HUDEP-2 (cell line): ENCODE results near the gene ADTRP.
A peak's percentile ranks its signal among the peaks of the same experiment; 100 is the strongest.

ENCODE experiments used
- DNase-seq, 76 experiments: peaks; one replicate each; lab custom pipeline; 2025; ENCODE audit not compliant: unreplicated experiment in 76 of 76; lab: John Stamatoyannopoulos, UW

ADTRP gene

GRCh38 chr6:11778648-11779328 is at the start of gene ADTRP:
Gene ADTRP (minus strand): TSS chr6:11778803. CDS start chr6:11778759, 44 bp downstream.
- no peak for DNase-seq

DNA sequence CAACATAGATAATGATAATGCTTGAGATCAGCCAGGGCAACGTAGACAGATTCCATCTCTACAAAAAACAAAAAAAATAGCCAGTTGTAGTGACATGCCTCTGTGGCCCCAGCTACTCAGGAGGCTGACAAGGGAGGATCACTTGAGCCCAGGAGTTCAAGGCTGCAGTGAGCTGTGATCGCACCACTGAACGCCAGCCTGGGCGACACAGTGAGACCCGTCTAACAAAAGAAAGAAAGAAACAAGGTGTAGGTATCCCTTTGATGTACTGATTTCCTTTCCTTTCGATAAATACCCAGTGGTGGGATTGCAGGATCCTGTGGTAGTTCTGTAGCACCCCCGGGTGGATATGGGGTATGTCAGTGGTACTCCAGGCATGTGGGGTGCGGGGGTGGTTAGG is 48.2 kb upstream of the ADTRP start:
- DNase-seq: no peak

DNA sequence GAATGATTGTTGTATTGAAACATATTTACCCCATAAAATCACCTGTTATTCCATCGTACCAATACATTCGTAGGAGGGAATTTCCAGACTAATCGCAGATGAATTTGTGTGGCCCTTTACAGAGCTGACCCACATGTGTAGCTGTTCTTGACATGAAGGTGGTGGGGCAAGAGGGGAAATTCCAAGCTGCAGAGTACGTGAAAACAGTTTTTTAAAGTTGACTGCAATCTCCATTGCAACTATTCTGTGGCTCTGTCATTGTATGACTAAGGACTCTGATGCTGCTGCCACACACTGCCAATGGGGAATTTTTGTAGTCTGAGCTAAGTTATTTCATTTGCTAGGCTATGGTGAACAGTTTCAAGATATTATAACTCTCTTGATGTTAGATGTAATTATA is 46.4 kb upstream of the ADTRP start:
- DNase-seq: no peak

- DNase-seq: peak in 1 of 76 experiments; percentile 12
Observed at GRCh38 chr6:11822346-11822745, 43.7 kb upstream of the ADTRP start.

- no peak for DNase-seq
Observed at GRCh38 chr6:11821781-11822180, 43.2 kb upstream of the ADTRP start.

- DNase-seq: no peak
Observed at GRCh38 chr6:11820821-11821220, 42.2 kb upstream of the ADTRP start.

- DNase-seq: no peak
Observed at GRCh38 chr6:11819486-11819885, 40.9 kb upstream of the ADTRP start.

GRCh38 chr6:11815231-11815630 is 36.6 kb upstream of the ADTRP start:
- DNase-seq: no peak

DNA sequence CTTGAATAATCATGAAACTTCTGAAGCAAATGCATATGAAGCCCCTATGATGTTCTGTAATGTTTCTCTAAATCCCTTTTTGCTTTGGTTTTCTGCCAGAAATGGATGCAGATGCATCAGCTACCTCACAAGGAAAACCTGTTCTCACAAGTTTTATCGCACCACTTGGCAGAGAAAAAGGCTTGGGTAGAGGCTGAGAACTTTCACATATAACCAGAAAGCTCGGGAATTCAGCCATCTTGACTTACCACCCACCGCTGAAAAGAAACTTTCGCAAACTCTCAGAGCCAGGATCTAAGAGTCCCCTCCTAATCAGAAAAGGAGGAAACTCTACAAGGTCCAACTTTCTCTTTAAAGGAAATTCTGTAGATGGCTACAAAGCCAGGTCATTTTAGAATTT is 36.2 kb upstream of the ADTRP start:
- DNase-seq: no peak

GRCh38 chr6:11814106-11814505 is 35.5 kb upstream of the ADTRP start:
- no peak for DNase-seq

DNA sequence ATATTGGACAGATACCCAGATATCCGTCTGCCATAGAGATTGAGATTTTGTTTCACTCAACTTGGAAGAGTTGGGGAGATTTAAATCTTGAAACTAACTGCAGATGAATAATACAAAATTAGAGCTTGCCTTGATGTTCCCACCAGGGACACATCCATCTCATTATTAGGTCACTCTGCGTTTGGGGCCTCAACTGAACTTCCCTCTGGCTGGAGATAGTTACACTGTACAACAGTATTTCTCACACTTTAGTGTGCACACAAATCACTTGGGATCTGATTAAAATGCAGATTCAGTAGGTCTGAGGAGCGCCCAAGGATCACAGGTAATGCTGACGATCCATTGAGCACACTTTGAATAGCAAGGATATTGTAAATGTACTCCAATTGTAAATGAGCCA is 35.0 kb upstream of the ADTRP start:
- no peak for DNase-seq

DNA sequence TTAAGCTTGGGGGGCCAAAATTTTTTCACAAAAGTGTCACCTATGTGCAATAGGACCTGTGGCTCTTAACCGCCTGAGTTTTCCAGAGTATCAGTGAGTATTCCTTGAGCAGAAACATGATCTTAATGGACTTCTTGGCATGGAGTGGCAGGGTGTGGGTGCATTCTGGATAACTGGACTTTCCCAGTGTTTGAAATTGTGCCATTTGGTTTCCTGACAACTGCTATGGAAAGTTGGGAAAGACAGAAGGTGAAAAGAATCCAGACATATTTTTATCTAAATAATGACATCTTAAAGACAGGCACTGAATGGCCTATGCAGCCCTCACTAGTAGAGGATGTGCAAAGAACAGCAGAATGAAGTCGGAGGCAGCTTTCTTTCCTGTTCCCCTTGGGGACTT is 34.3 kb upstream of the ADTRP start:
- no peak for DNase-seq

GRCh38 chr6:11812439-11812838 is 33.8 kb upstream of the ADTRP start:
- no peak for DNase-seq

- DNase-seq: no peak
Observed at GRCh38 chr6:11811644-11812264, 33.2 kb upstream of the ADTRP start.

DNA sequence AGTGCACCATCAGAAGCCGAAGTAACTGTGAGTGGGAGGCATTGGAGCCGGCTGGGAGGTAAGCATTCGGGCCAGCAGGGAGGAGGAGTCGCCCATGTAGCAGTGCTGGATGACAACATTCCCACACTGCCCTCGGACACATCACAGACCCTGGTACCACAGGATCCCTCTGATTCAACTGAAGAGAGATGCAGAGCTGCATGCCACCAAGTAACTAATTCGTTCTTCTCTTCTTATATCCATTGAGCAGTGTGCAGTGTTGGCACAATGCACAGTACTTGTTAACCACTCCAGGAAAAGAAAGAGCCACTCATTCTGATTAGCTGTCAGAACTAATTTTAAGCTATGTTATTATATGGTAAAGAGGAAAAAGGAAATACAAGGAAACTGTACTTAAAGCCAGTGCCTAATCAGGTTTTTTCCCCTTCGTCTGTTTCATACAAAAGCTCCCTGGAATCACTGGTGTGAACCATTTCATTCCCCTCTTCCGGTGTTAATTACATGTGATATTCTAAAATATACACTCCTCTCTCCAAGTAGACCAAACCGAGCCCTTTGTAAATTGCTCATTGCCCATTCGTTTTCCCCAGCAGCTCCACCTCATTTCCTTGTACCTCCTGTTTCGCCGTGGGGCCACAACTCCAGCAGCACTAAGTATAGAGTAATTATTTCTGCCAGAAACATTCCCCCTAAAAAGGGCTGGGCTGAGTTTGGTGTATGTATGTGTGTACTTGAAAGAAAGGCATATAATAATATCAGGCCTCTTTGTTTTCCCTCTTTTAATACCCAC is 32.4 kb upstream of the ADTRP start:
- DNase-seq: no peak

DNA sequence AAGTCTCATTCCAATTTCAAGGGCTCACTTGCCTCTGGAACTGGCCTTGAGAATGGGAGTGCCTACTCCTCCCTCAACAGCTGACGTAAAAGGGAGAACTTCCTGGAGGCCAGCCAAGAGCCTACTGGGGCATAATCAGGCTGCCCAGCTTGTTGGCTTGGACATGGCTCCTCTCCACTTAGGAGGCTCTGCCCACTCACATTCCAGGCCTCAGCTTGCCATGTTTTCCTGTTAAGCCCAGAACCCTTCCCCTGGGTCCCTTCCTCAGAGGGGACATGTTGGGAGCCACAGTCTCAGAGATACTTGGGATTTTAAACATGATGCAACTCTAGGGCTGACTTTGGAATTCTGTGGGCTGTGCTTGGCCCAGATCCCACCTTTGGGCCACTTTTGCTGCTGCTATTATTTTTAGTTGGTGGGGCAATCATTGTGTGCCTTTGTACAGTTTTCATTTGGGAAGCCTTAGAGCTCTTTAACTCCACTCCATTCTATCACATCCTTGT is 31.5 kb upstream of the ADTRP start:
- DNase-seq: peak in 55 of 76 experiments; percentile 4 to 67 (median 29)

- no peak for DNase-seq
Observed at GRCh38 chr6:11808054-11808453, 29.5 kb upstream of the ADTRP start.

DNA sequence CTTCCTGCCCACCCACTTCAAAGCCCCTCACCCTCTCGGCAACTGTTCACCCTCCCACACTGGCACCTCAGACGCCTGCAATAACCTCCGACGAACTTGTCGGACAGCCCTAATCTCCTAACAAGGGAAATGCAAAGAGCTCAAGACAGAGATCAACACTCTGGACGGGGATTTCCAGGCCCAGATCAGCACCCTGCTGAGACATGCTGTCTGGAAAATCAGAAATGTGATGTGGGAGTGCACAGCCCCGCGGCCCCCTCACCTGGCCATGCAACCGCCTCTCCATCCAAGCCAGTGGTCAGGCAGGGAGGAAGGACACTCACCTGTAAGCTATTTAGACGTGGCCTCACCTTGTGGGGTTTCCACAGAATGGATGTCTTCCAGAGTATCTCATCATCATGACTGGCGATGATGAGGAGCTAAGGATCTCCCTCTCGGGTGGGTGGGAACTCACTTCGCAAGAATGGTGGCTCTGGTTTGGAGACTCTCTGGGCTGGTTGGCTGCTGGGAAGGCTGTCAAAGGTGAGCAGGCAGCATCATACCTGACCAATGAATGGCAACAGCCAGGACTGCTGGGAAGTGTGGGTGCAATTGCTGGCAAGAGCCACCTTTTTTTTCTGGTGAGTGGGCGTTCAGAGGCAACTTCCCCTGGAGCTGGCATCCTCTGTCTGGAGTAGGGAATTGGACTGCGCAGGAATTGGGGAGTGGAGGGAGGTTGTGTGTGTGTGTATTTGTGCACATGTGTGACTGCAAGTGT is 28.1 kb upstream of the ADTRP start:
- no peak for DNase-seq

DNA sequence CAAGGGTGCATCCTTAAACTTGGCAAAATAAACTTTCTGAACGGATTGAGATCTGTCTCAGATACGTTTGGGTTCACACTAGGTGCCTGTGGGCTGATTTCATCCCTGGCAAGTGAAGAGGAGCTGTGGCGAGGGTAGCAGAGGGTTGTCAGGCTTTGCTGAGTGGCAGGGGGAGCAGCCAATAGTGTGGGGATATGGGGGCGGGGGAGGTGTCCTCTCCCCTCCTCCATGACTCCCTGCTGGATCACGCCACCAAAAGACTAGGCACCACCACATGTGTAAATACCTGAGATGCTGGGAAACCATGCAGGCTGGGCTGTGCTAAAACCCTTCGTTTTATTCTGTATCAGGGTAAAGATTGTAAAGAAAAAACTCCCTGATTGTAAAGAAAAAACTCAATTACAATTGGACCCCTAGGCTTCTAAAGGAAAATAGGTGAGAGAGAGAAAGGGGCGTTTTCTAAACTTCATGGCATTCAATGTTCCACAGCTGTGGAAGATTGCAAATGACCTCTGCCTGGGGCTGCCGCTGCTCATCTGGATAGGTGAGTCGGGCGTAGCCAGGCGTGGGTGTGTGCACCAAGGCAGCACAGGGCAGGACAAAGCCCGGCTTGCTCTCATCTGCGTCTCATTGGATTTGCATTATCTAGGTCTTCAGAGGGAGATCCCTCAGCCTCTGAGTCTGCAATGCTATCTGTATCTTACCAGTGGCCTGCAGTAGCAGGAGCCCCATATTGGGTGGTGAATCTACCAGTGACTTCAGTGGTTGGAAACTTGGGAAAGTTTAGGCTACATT is 26.9 kb upstream of the ADTRP start:
- no peak for DNase-seq

GRCh38 chr6:11804701-11805100 is 26.1 kb upstream of the ADTRP start:
- no peak for DNase-seq
